H1 (cell line): ENCODE data around the gene PTPRG. TPM values are rescaled to one million over a fixed set of nuclear protein-coding genes. Genes with fewer than 3 reads are reported as not detected.

ENCODE experiments used
- CTCF ChIA-PET: fragments of 300-600 bp; sonication (Branson Sonifier 250); formaldehyde crosslinking; loops from one replicate; lab custom pipeline; 2021; ENCODE audit not compliant: partially characterized antibody; lab: Charles Lee
- POLR2A ChIA-PET: fragments of 300-600 bp; sonication (Branson Sonifier 250); formaldehyde crosslinking; loops from one replicate; lab custom pipeline; 2021; ENCODE audit warnings: inconsistent platforms; ENCODE audit not compliant: partially characterized antibody; lab: Charles Lee
- DNase-seq, 2 experiments: peaks; one replicate each; pipeline versions ENCODE4 v3.0.0 to v3.0.0-alpha.2; 2010 to 2022; ENCODE audit warnings: low spot score in 2 of 2, low read depth in 1 of 2, mixed read lengths in 1 of 2
- FAIRE-seq: peaks from 2 replicates; lab custom pipeline; 2011; peaks lifted over from hg19 to GRCh38; lab: Jason Lieb, UNC
- H2AFZ ChIP-seq: 2 replicates; pipeline ENCODE4 v1.8.1; 2012; ENCODE audit warnings: low read length, inconsistent platforms
- H2AK5ac ChIP-seq: 2 replicates; pipeline ENCODE4 v1.6.1; 2013; ENCODE audit warnings: low read depth, low read length
- H2BK120ac ChIP-seq: replicated peaks from 2 replicates; pipeline ENCODE3; 2013; ENCODE audit warnings: low read depth, low read length, inconsistent platforms
- H2BK12ac ChIP-seq: 2 replicates; pipeline ENCODE4 v1.6.1; 2013; ENCODE audit warnings: low read depth, low read length
- H2BK15ac ChIP-seq: 2 replicates; pipeline ENCODE4 v1.6.1; 2013; ENCODE audit warnings: low read length
- H2BK20ac ChIP-seq: 2 replicates; pipeline ENCODE4 v1.6.1; 2013; ENCODE audit warnings: low read length
- H2BK5ac ChIP-seq: 2 replicates; pipeline ENCODE4 v1.6.1; 2013; ENCODE audit warnings: low read depth, low read length
- H3K14ac ChIP-seq: 2 replicates; pipeline ENCODE4 v1.6.1; 2013; ENCODE audit warnings: inconsistent platforms; ENCODE audit not compliant: insufficient read length
- H3K18ac ChIP-seq: 2 replicates; pipeline ENCODE4 v1.6.1; 2013; ENCODE audit warnings: low read length; ENCODE audit errors: extremely low read depth
- H3K23ac ChIP-seq: 2 replicates; pipeline ENCODE4 v1.6.1; 2013; ENCODE audit warnings: inconsistent platforms; ENCODE audit not compliant: insufficient read length
- H3K23me2 ChIP-seq: 2 replicates; pipeline ENCODE4 v1.6.1; 2013; ENCODE audit warnings: low read depth, low read length
- H3K27ac ChIP-seq: 2 replicates; pipeline ENCODE4 v1.6.1; 2011; ENCODE audit warnings: low read depth, low read length, inconsistent platforms
- H3K27me3 ChIP-seq, 4 experiments: replicated peaks in 1 of 4; 1 replicate in 1 of 4; 2 replicates in 3 of 4; pipeline versions ENCODE4 v1.6.1 to v1.8.1; 2011 to 2013; ENCODE audit warnings: low read length in 3 of 4, mild to moderate bottlenecking in 3 of 4, inconsistent platforms in 2 of 4, mixed read lengths in 2 of 4, moderate library complexity in 1 of 4; ENCODE audit not compliant: control insufficient read depth in 3 of 4, insufficient read depth in 3 of 4; ENCODE audit errors: extremely low read depth in 1 of 4
- H3K36me3 ChIP-seq, 4 experiments: 2 replicates each; pipeline versions ENCODE4 v1.6.1 to v1.8.1; 2011 to 2013; ENCODE audit warnings: mild to moderate bottlenecking in 4 of 4, low read length in 3 of 4, moderate library complexity in 2 of 4, control low read depth in 1 of 4, inconsistent platforms in 1 of 4; ENCODE audit not compliant: insufficient read depth in 4 of 4, control insufficient read depth in 2 of 4
- H3K4ac ChIP-seq: replicated peaks from 2 replicates; pipeline ENCODE3; 2013; ENCODE audit warnings: low read length, low read depth, mixed read lengths, inconsistent platforms; ENCODE audit not compliant: insufficient read length
- H3K4me1 ChIP-seq, 4 experiments: replicated peaks in 1 of 4; 1 replicate in 1 of 4; 2 replicates in 3 of 4; pipeline versions ENCODE4 v1.6.1 to v1.8.1; 2011 to 2013; ENCODE audit warnings: low read length in 3 of 4, inconsistent platforms in 2 of 4, mixed read lengths in 1 of 4; ENCODE audit not compliant: insufficient read depth in 4 of 4, control insufficient read depth in 3 of 4
- H3K4me2 ChIP-seq, 2 experiments: 2 replicates each; pipeline versions ENCODE4 v1.6.1 to v1.8.1; 2011 to 2013; ENCODE audit warnings: low read depth in 2 of 2, low read length in 2 of 2, control low read depth in 1 of 2, inconsistent platforms in 1 of 2, mild to moderate bottlenecking in 1 of 2; ENCODE audit not compliant: insufficient read depth in 1 of 2
- H3K4me3 ChIP-seq, 4 experiments: fragments of 200-600, 300-600 bp in 1 of 4; sonication (generic), shearing (Covaris generic), sonication (Bioruptor Twin) in 1 of 4; 2 replicates each; pipeline versions ENCODE4 v1.5.1 to v1.8.1; 2011 to 2016; ENCODE audit warnings: low read length in 4 of 4, low read depth in 3 of 4, control low read depth in 2 of 4, inconsistent platforms in 2 of 4, mild to moderate bottlenecking in 2 of 4, mixed read lengths in 1 of 4, moderate library complexity in 1 of 4; ENCODE audit not compliant: insufficient read depth in 2 of 4; ENCODE audit errors: extremely low read depth in 1 of 4
- H3K56ac ChIP-seq: replicated peaks from 2 replicates; pipeline ENCODE3; 2013; ENCODE audit warnings: low read depth, mild to moderate bottlenecking, mixed read lengths, low read length, inconsistent platforms; ENCODE audit not compliant: insufficient read length
- H3K79me1 ChIP-seq: 2 replicates; pipeline ENCODE4 v1.6.1; 2013; ENCODE audit warnings: low read depth, low read length, control low read depth
- H3K79me2 ChIP-seq, 2 experiments: 2 replicates each; pipeline versions ENCODE4 v1.6.1 to v1.8.1; 2012 to 2013; ENCODE audit warnings: low read length in 2 of 2, mild to moderate bottlenecking in 2 of 2, inconsistent platforms in 1 of 2; ENCODE audit not compliant: insufficient read depth in 2 of 2, control insufficient read depth in 1 of 2
- H3K9ac ChIP-seq, 4 experiments: replicated peaks in 1 of 4; 1 replicate in 1 of 4; 2 replicates in 3 of 4; pipeline versions ENCODE4 v1.6.1 to v1.8.1; 2011 to 2013; ENCODE audit warnings: low read depth in 3 of 4, low read length in 3 of 4, control low read depth in 2 of 4, mild to moderate bottlenecking in 2 of 4, moderate library complexity in 2 of 4, inconsistent platforms in 1 of 4; ENCODE audit errors: extremely low read depth in 1 of 4
- H3K9me3 ChIP-seq, 2 experiments: 2 replicates each; pipeline versions ENCODE4 v1.6.1 to v1.8.1; 2012 to 2013; ENCODE audit warnings: mild to moderate bottlenecking in 2 of 2, moderate library complexity in 2 of 2, control low read depth in 1 of 2, inconsistent platforms in 1 of 2, low read depth in 1 of 2, low read length in 1 of 2, mixed read lengths in 1 of 2; ENCODE audit not compliant: insufficient read depth in 2 of 2
- H4K20me1 ChIP-seq, 2 experiments: replicated peaks in 1 of 2; 2 replicates each; pipeline versions ENCODE3 to v1.8.1; 2011 to 2013; ENCODE audit warnings: inconsistent platforms in 2 of 2, low read length in 2 of 2, mild to moderate bottlenecking in 1 of 2; ENCODE audit not compliant: insufficient read depth in 2 of 2, control insufficient read depth in 1 of 2
- H4K5ac ChIP-seq: 2 replicates; pipeline ENCODE4 v1.6.1; 2013; ENCODE audit warnings: low read length, low read depth, mixed read lengths, inconsistent platforms; ENCODE audit not compliant: insufficient read length
- H4K8ac ChIP-seq: 2 replicates; pipeline ENCODE4 v1.8.0; 2013; ENCODE audit warnings: mild to moderate bottlenecking, moderate library complexity, low read length, inconsistent platforms; ENCODE audit not compliant: insufficient read depth; ENCODE audit errors: extremely low read depth
- H4K91ac ChIP-seq: replicated peaks from 2 replicates; pipeline ENCODE3; 2013; ENCODE audit warnings: low read length, mixed read lengths, inconsistent platforms; ENCODE audit not compliant: insufficient read length
- MAFK ChIP-seq: IDR thresholded peaks from 2 replicates; pipeline ENCODE4 v1.6.1; 2012; ENCODE audit warnings: low read depth, mild to moderate bottlenecking, improper control_type of control experiment, low read length
- TAF7 ChIP-seq: optimal IDR thresholded peaks from 2 replicates; pipeline ENCODE3; 2011; ENCODE audit warnings: low read depth, mild to moderate bottlenecking, inconsistent platforms, low read length, moderate library complexity, borderline replicate concordance
- TEAD4 ChIP-seq: IDR thresholded peaks from 2 replicates; pipeline ENCODE4 v1.6.1; 2012; ENCODE audit warnings: low read depth, low read length, inconsistent platforms, mixed read lengths
- WGBS, 2 experiments: shearing (Covaris generic) in 1 of 2; methylation state at CpG; one replicate each; pipeline versions ENCODE4 v1.1.6 to v1.1.7; 2013 to 2015; ENCODE audit warnings: low lambda C conversion rate in 2 of 2, mixed read lengths in 2 of 2, inconsistent platforms in 1 of 2, low coverage in 1 of 2, missing lambda C conversion rate in 1 of 2; ENCODE audit not compliant: insufficient replicate concordance in 2 of 2, insufficient coverage in 1 of 2, insufficient read length in 1 of 2; ENCODE audit errors: extremely low coverage in 1 of 2, missing lambda C conversion rate in 1 of 2; 5-methylcytosine and 5-hydroxymethylcytosine counted together
- polyA plus RNA-seq, 7 experiments: library from polyadenylated mRNA; depleted of rRNA in 3 of 7; stranded (reverse) in 5 of 7; unstranded in 2 of 7; fragments of >200 nt in 5 of 7; fragments of 200-250 nt in 2 of 7; gene quantifications; 1 replicate in 5 of 7; 2 replicates in 1 of 7; 4 replicates in 1 of 7; pipeline versions ENCODE4 v1.2.1 to v1.2.3, GENCODE V29; 2011 to 2013; ENCODE audit warnings: missing spikeins in 2 of 7, mixed read lengths in 2 of 7
- total RNA-seq: library from RNA; stranded (reverse); fragmentation: NEBNext Ultra II Directional; extraction: Animal tissue kit (Norgen Biotek cat#: 25700); gene quantifications from 2 replicates; pipeline ENCODE4 v1.2.1, GENCODE V29; 2021
- TF ChIP-seq, protein P1 (sequence below): IDR thresholded peaks from 2 replicates; pipeline ENCODE4 v1.6.1; 2011; ENCODE audit warnings: low read length, improper control_type of control experiment
- TF ChIP-seq, protein P2 (sequence below), 3 experiments: IDR thresholded peaks; 1 replicate in 2 of 3; 2 replicates in 1 of 3; pipeline versions ENCODE4 v1.5.1 to v1.6.1; 2011; ENCODE audit warnings: low read length in 3 of 3, mild to moderate bottlenecking in 3 of 3, inconsistent platforms in 2 of 3, low read depth in 1 of 3, moderate library complexity in 1 of 3; ENCODE audit not compliant: insufficient read depth in 1 of 3; ENCODE audit errors: control extremely low read depth in 1 of 3
- TF ChIP-seq, protein P3 (sequence below): IDR thresholded peaks from 2 replicates; pipeline ENCODE4 v1.6.1; 2012; ENCODE audit warnings: inconsistent platforms

PTPRG gene
- total and polyA plus RNA-seq, 2 of the 8 experiments (the other 6 are each of a cell fraction or from before 2014, with no cell fraction given) = 23.3 to 96.2 TPM

DNA sequence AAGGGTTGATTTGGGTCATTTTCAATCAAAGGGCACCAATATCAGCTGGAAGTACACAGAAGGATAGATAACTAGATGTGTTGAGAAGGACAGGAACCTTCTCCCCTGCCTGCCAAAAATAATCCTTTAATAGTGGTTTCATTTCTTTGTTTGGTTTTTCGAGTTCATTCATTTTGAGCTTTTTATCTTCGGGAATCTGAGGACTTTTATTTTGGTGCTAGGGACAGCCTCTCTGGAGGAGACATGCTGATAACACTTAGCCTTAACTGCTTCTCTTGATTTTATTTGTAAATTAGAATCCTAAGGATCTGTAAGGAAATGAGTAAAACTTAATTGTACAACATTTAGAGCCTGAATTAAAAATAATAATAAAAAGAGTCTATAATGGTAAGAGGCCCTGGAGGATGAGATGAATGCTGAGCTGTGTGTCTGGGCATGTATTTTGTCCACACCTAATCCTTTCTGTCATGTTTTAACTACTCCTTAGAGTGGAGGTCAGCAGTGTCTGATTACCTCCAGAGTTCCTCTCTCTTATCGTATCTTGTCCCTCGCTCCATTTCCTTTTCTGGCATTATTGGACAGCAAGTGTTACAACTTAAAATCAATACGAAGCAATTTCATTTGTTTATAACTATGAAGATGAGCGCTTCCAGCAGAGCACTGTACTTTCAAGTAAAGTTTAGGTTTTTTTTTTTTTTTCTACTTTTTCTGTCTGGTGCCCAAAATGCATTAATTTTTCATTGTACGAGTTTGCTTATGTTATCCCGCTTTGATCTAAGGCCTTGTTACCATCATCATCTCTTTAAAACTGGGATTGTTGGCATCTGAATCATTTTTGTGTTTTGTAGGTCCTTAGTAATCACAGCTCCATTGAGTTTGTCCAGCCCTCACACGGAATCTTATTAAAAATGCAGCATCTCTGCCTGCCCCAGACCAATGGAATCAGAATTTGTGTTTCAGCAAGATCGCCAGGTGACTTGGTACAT is 22.8 kb downstream of the PTPRG start:
- DNase-seq = no peak
- Histone ChIP-seq H2BK5ac (no peak overlapping the region), H3K36me3 (peaks cover 0 to 8% (median 0%) of the 10 kb centered on the region in 4 experiments; a peak in 5 of 8 replicates), H4K20me1 (peaks cover 29 to 31% of the 10 kb centered on the region in 2 experiments), H2BK120ac (no peak overlapping the region), H3K18ac (no peak overlapping the region), H3K23ac (no peak overlapping the region), H3K27ac (0 out of 2 replicates have a peak overlapping the region, but pooled peaks have one; percentile 4), H3K4me3 (no peak overlapping the region), H2BK15ac (no peak overlapping the region), H3K23me2 (no peaks in the 10 kb centered on the region), H2BK12ac (no peak overlapping the region), H3K4me2 (no peak overlapping the region), H3K27me3 (no peaks in the 10 kb centered on the region; a peak in 1 of 7 replicates), H3K4ac (no peak overlapping the region), H4K8ac (no peak overlapping the region), H3K9me3 (no peaks in the 10 kb centered on the region), H3K9ac (no peak overlapping the region), H2AK5ac (no peak overlapping the region), H3K79me2 (peaks cover 44 to 100% of the 10 kb centered on the region in 2 experiments), H2BK20ac (no peak overlapping the region), H3K14ac (no peak overlapping the region), H2AFZ (no peak overlapping the region), H4K91ac (no peak overlapping the region), H3K4me1 (peaks cover 0 to 11% (median 5%) of the 10 kb centered on the region in 4 experiments; a peak in 4 of 7 replicates), H4K5ac (no peak overlapping the region), H3K56ac (no peak overlapping the region), H3K79me1 (peaks cover 11% of the 10 kb centered on the region)
- 86% methylated on average over 10 of the region's 10 CpGs; no CpG with 5 or more reads in 1 of the 2 experiments for WGBS, 2 experiments
- no peak for FAIRE-seq
- ChIA-PET POLR2A (interaction anchor here (0.6 to 15.0 kb wide), 10 partner anchors 10 to 123 kb away, joined by 3 to 200 read pairs (median 4); partner anchors contain the start of gene PTPRG), CTCF (interaction anchor here (0.6 to 3.2 kb wide), 5 partner anchors 19 to 604 kb away, joined by 3 to 14 read pairs (median 4); partner anchors contain the start of gene PTPRG)
- no peak for TF ChIP-seq MAFK
- TF ChIP-seq, protein P1, sequence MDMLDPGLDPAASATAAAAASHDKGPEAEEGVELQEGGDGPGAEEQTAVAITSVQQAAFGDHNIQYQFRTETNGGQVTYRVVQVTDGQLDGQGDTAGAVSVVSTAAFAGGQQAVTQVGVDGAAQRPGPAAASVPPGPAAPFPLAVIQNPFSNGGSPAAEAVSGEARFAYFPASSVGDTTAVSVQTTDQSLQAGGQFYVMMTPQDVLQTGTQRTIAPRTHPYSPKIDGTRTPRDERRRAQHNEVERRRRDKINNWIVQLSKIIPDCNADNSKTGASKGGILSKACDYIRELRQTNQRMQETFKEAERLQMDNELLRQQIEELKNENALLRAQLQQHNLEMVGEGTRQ = no peak
- TF ChIP-seq, protein P2, sequence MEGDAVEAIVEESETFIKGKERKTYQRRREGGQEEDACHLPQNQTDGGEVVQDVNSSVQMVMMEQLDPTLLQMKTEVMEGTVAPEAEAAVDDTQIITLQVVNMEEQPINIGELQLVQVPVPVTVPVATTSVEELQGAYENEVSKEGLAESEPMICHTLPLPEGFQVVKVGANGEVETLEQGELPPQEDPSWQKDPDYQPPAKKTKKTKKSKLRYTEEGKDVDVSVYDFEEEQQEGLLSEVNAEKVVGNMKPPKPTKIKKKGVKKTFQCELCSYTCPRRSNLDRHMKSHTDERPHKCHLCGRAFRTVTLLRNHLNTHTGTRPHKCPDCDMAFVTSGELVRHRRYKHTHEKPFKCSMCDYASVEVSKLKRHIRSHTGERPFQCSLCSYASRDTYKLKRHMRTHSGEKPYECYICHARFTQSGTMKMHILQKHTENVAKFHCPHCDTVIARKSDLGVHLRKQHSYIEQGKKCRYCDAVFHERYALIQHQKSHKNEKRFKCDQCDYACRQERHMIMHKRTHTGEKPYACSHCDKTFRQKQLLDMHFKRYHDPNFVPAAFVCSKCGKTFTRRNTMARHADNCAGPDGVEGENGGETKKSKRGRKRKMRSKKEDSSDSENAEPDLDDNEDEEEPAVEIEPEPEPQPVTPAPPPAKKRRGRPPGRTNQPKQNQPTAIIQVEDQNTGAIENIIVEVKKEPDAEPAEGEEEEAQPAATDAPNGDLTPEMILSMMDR (IDR thresholded peaks at IDR 0.05; ENCODE audit: control extremely low read depth in 1 of 3, insufficient read depth in 1 of 3, low read depth in 1 of 3, low read length in 3 of 3) = no peak
- no peak for TF ChIP-seq TEAD4
- TF ChIP-seq, protein P3, sequence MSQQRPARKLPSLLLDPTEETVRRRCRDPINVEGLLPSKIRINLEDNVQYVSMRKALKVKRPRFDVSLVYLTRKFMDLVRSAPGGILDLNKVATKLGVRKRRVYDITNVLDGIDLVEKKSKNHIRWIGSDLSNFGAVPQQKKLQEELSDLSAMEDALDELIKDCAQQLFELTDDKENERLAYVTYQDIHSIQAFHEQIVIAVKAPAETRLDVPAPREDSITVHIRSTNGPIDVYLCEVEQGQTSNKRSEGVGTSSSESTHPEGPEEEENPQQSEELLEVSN = no peak
- no peak for TF ChIP-seq TAF7
